Suprapubic skin (tissue), 4 donors: ENCODE measurements around the gene TMEM187.

ENCODE experiments used
- EP300 ChIP-seq: sonication (generic); formaldehyde crosslinking; IDR thresholded peaks from one replicate; pipeline ENCODE4 v1.6.1; 2017; ENCODE audit warnings: antibody characterized with exemption
- POLR2A ChIP-seq, 2 donors: fragments of 450-650 bp; IDR thresholded peaks; one replicate each; pipeline ENCODE4 v1.6.1; 2017; ENCODE audit warnings: antibody characterized with exemption in 2 of 2, mild to moderate bottlenecking in 2 of 2, moderate library complexity in 2 of 2
- POLR2AphosphoS5 ChIP-seq, 3 donors: sonication (generic); formaldehyde crosslinking; IDR thresholded peaks; one replicate each; pipeline ENCODE4 v1.6.1; 2017; ENCODE audit warnings: antibody characterized with exemption in 3 of 3
- TF ChIP-seq, protein P1 (sequence below), 2 donors: fragments of 200-600 bp in 1 of 2; fragments of 450-650 bp in 1 of 2; sonication (generic) in 1 of 2; IDR thresholded peaks; one replicate each; pipeline ENCODE4 v1.5.1; 2016 to 2019; ENCODE audit warnings: antibody characterized with exemption in 2 of 2, mild to moderate bottlenecking in 1 of 2, moderate library complexity in 1 of 2

- TF ChIP-seq POLR2A (IDR thresholded peaks at IDR 0.05) (no peak), EP300 (no peak), POLR2AphosphoS5 (IDR thresholded peaks at IDR 0.05) (no peak)
- TF ChIP-seq, protein P1, sequence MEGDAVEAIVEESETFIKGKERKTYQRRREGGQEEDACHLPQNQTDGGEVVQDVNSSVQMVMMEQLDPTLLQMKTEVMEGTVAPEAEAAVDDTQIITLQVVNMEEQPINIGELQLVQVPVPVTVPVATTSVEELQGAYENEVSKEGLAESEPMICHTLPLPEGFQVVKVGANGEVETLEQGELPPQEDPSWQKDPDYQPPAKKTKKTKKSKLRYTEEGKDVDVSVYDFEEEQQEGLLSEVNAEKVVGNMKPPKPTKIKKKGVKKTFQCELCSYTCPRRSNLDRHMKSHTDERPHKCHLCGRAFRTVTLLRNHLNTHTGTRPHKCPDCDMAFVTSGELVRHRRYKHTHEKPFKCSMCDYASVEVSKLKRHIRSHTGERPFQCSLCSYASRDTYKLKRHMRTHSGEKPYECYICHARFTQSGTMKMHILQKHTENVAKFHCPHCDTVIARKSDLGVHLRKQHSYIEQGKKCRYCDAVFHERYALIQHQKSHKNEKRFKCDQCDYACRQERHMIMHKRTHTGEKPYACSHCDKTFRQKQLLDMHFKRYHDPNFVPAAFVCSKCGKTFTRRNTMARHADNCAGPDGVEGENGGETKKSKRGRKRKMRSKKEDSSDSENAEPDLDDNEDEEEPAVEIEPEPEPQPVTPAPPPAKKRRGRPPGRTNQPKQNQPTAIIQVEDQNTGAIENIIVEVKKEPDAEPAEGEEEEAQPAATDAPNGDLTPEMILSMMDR (IDR thresholded peaks at IDR 0.05) = no peak
Measured at GRCh38 chrX:154012336-154012991, 39.9 kb downstream of the TMEM187 start.
